22Rv1 (cell line): ENCODE measurements around the gene ACTBL2.

Experiments
- ZFX ChIP-seq: fragments of 450-650 bp; IDR thresholded peaks from 2 replicates; pipeline ENCODE4 v1.6.1; 2017; ENCODE audit warnings: antibody characterized with exemption, borderline replicate concordance
- TF ChIP-seq, protein P1 (sequence below): fragments of 450-650 bp; IDR thresholded peaks from 2 replicates; pipeline ENCODE4 v1.5.1; 2017; ENCODE audit warnings: mild to moderate bottlenecking

DNA sequence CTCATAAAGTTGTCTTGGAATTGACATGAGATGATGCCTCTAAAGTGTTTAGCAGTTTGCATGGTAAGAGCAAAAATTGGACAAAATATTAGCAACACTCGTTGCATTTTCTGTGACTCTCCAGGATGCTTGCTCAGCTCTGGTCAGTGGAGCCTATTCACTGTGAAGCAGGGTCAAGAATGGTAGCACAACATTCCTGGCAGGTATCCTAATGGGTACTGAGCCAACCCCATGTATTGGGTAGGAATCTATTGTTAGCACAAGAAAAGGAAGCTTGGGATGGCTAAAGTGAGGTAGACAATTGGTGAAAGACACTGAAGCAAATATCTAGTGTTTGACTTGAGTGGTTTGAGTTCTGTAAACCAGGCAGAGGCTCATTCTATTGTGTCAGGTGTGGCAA lies 10.4 kb upstream of the ACTBL2 start:
- TF ChIP-seq, protein P1, sequence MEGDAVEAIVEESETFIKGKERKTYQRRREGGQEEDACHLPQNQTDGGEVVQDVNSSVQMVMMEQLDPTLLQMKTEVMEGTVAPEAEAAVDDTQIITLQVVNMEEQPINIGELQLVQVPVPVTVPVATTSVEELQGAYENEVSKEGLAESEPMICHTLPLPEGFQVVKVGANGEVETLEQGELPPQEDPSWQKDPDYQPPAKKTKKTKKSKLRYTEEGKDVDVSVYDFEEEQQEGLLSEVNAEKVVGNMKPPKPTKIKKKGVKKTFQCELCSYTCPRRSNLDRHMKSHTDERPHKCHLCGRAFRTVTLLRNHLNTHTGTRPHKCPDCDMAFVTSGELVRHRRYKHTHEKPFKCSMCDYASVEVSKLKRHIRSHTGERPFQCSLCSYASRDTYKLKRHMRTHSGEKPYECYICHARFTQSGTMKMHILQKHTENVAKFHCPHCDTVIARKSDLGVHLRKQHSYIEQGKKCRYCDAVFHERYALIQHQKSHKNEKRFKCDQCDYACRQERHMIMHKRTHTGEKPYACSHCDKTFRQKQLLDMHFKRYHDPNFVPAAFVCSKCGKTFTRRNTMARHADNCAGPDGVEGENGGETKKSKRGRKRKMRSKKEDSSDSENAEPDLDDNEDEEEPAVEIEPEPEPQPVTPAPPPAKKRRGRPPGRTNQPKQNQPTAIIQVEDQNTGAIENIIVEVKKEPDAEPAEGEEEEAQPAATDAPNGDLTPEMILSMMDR: no peak
- no peak for TF ChIP-seq ZFX
